Transverse colon (tissue), 4 donors: ENCODE results near the gene KCNT2. TPM values are rescaled to one million over a fixed set of nuclear protein-coding genes. Genes with fewer than 3 reads are reported as not detected.
"Not testable (repeated sequence)": the region's sequence is repeated elsewhere in the genome, so short reads cannot be mapped to it uniquely, and the experiment has no call there.

Source experiments
- DNase-seq: peaks from one replicate; pipeline ENCODE4 v3.0.0-alpha.2; 2019
- H3K27ac ChIP-seq, 4 donors: fragments of 200-600 bp; sonication (generic); 2 replicates each; pipeline ENCODE4 v1.5.1; 2016 to 2018; ENCODE audit warnings: inconsistent platforms in 4 of 4
- H3K27me3 ChIP-seq: fragments of 200-600 bp; sonication (generic); 2 replicates; pipeline ENCODE4 v1.5.1; 2017; ENCODE audit warnings: inconsistent platforms
- H3K36me3 ChIP-seq, 4 donors: fragments of 200-600 bp; sonication (generic); 2 replicates each; pipeline ENCODE4 v1.5.1; 2017 to 2019; ENCODE audit warnings: inconsistent platforms in 4 of 4
- H3K4me1 ChIP-seq, 4 donors: fragments of 200-600 bp; sonication (generic); 2 replicates each; pipeline ENCODE4 v1.5.1; 2017 to 2020; ENCODE audit warnings: inconsistent platforms in 4 of 4
- H3K4me3 ChIP-seq, 4 donors: fragments of 200-600 bp; sonication (generic); 1 replicate in 1 of 4; 2 replicates in 3 of 4; pipeline versions ENCODE4 v1.5.1 to v1.6.1; 2017 to 2019; ENCODE audit warnings: inconsistent platforms in 4 of 4
- H3K9me3 ChIP-seq, 2 donors: fragments of 200-600 bp; sonication (generic); 2 replicates each; pipeline ENCODE4 v1.5.1; 2017 to 2019; ENCODE audit warnings: inconsistent platforms in 2 of 2
- CTCF ChIP-seq, 5 experiments: fragments of 200-600 bp in 3 of 5; fragments of 450-650 bp in 2 of 5; sonication (generic) in 3 of 5; IDR thresholded peaks; 1 replicate in 2 of 5; 2 replicates in 3 of 5; pipeline ENCODE4 v1.5.1; 2016 to 2017; ENCODE audit warnings: antibody characterized with exemption in 5 of 5, inconsistent platforms in 3 of 5, mild to moderate bottlenecking in 2 of 5, moderate library complexity in 1 of 5
- EP300 ChIP-seq: sonication (generic); formaldehyde crosslinking; IDR thresholded peaks from one replicate; pipeline ENCODE4 v1.6.1; 2017; ENCODE audit warnings: antibody characterized with exemption, low read depth
- POLR2A ChIP-seq: fragments of 450-650 bp; IDR thresholded peaks from one replicate; pipeline ENCODE4 v1.6.1; 2016; ENCODE audit warnings: antibody characterized with exemption, mild to moderate bottlenecking, moderate library complexity
- POLR2AphosphoS5 ChIP-seq, 3 donors: sonication (generic); formaldehyde crosslinking; IDR thresholded peaks; one replicate each; pipeline ENCODE4 v1.6.1; 2016; ENCODE audit warnings: antibody characterized with exemption in 3 of 3
- WGBS, 2 donors: methylation state at CpG; one replicate each; pipeline ENCODE4 v1.1.5; 2018; ENCODE audit warnings: low coverage in 1 of 2; 5-methylcytosine and 5-hydroxymethylcytosine counted together
- in situ Hi-C, 4 donors: fragments of 200-750 bp; cut with MboI; loops; one replicate each; pipeline versions ENCODE4 v1.15.0 to v1.15.1; 2017; ENCODE audit warnings: low sequenced_read_pairs in 3 of 4, low pct_ligation_motif_present in 1 of 4, low pct_unique_long_range_greater_than_20kb in 1 of 4
- intact Hi-C: fragments of 100-400 bp; cut with DNase I; formaldehyde crosslinking; loops from one replicate; pipeline ENCODE4 v1.15.1; 2023; ENCODE audit warnings: low total_unique reads
- total RNA-seq, 4 donors: library from RNA; depleted of rRNA; stranded (reverse); fragments of >200 nt; gene quantifications; one replicate each; pipeline ENCODE4 v1.1.0, GENCODE V29; 2016

The KCNT2 gene
- total RNA-seq, 4 donors from 2014 or later: 0.80 to 1.7 (median 0.96) TPM; not detected in 1

- intact Hi-C loops: no loop called here
- in situ Hi-C loops: no loop called here
- Histone ChIP-seq H3K27ac (no peak overlapping the region), H3K36me3 (no peaks in the 10 kb centered on the region), H3K4me3 (no peak overlapping the region), H3K4me1 (no peaks in the 10 kb centered on the region), H3K9me3 (no peaks in the 10 kb centered on the region), H3K27me3 (no peaks in the 10 kb centered on the region)
- TF ChIP-seq POLR2AphosphoS5 (IDR thresholded peaks at IDR 0.05) (no peak), EP300 (no peak), CTCF (IDR thresholded peaks at IDR 0.05) (no peak), POLR2A (no peak)
- DNase-seq: no peak
- 67 to 69% methylated on average over 1 of the region's 1 CpG for WGBS, 2 donors
Observed at GRCh38 chr1:196510451-196510850, 97.8 kb downstream of the KCNT2 start.

- H3K27me3 ChIP-seq, in situ Hi-C loops, DNase-seq, intact Hi-C loops, H3K27ac ChIP-seq, H3K4me3 ChIP-seq, H3K4me1 ChIP-seq, H3K36me3 ChIP-seq, H3K9me3 ChIP-seq: not testable (repeated sequence)
- 100% methylated on average over 1 of the region's 1 CpG; no CpG with 5 or more reads in 1 of the 2 donors for WGBS, 2 donors
Observed at GRCh38 chr1:196504224-196504623, 104.0 kb downstream of the KCNT2 start.

GRCh38 chr1:196502437-196502836, 105.8 kb downstream of the KCNT2 start:
- TF ChIP-seq POLR2A (no peak), EP300 (no peak), CTCF (IDR thresholded peaks at IDR 0.05) (no peak), POLR2AphosphoS5 (IDR thresholded peaks at IDR 0.05) (no peak)
- intact Hi-C loops: no loop called here

GRCh38 chr1:196501760-196502428, 106.3 kb downstream of the KCNT2 start:
- intact Hi-C loops: no loop called here
- WGBS, 2 donors: 80 to 83% methylated on average over 6 to 8 of the region's 8 CpGs

More at GRCh38 chr1:196502437-196502836, 105.8 kb downstream of the KCNT2 start:
- no peaks in the 10 kb centered on the region for H3K27me3 ChIP-seq
- H3K36me3 ChIP-seq: no peaks in the 10 kb centered on the region
- DNase-seq: no peak
- WGBS, 2 donors: 90 to 91% methylated on average over 2 of the region's 2 CpGs
- in situ Hi-C loops: no loop called here
- no peaks in the 10 kb centered on the region for H3K4me1 ChIP-seq
- H3K27ac ChIP-seq: no peak overlapping the region
- no peak overlapping the region for H3K4me3 ChIP-seq
- no peaks in the 10 kb centered on the region for H3K9me3 ChIP-seq

More at GRCh38 chr1:196501760-196502428, 106.3 kb downstream of the KCNT2 start:
- Histone ChIP-seq H3K4me3 (no peak overlapping the region), H3K27me3 (no peaks in the 10 kb centered on the region), H3K9me3 (no peaks in the 10 kb centered on the region), H3K36me3 (no peaks in the 10 kb centered on the region), H3K4me1 (no peaks in the 10 kb centered on the region), H3K27ac (no peak overlapping the region)
- no peak for TF ChIP-seq POLR2AphosphoS5 (IDR thresholded peaks at IDR 0.05)
- TF ChIP-seq CTCF (IDR thresholded peaks at IDR 0.05): no peak
- no peak for TF ChIP-seq EP300
- TF ChIP-seq POLR2A: no peak
- DNase-seq: no peak
- in situ Hi-C loops: no loop called here
